Measurements from ENCODE around the gene MAGIX. TPM values are rescaled to one million over a fixed set of nuclear protein-coding genes. Genes with fewer than 3 reads are reported as not detected.

MAGIX gene
- total and polyA plus RNA-seq, 2 experiments from 2014 or later: 0.66 to 0.83 TPM

DNA sequence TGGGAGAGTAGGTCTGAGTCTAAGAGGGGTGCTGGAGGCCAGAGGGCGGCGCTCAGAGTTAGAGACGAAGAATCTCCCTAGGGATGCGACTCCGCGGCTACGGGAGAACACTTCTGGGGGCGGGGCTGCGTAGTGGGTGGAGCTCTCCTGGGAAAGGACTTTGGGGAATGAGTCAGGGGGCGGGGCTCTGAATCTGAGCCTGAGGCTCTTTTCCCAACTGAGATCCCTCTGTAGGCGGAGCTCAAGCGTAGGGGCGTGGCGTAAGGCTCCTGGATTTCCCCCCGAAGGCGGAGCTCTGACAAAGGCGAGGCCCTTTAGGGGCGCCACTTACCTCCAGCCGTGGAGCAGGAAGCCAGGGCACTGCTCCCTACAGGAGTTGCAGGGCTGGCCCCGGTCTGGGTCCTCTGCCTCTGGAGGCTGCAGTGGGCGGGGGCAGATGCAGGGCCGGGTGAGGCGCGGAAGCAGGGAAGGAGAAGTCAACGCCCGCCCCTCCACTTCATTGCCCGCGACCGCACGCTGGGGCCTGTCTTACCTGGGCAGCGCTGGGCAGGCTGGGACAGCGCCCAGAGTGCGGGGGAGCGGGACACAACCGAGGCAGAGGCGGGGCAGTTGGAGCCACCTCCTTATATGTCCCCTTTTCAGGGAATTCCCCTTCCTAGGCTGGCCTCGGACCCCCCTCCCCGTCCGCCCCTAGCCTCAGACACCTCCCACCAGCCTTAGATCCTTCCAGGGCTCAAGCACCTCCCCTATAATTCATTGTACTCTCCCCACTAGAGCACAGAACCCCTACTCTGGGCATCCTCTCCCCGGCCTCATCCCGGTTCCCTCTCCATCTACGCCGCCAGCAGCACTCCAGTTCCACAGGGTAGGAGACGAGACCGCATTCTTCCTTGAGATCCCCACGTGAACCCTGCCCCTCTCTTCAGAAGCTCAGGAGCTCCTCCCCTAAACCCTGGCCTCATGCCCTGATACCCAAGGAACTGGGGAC, 22.0 kb downstream of the MAGIX start:
- H3K79me2 ChIP-seq (replicated peaks; ENCODE audit: insufficient read depth): no peaks in the 10 kb centered on the region
- ATAC-seq (peak; percentile 81), DNase-seq (ENCODE audit: low spot score) (peak; percentile 97)
- Mint-ChIP-seq H3K4me1 (peaks cover 16% of the 10 kb centered on the region), H3K27ac (peak overlapping the region; percentile 82), H3K36me3 (ENCODE audit: low read depth) (peaks cover 19% of the 10 kb centered on the region), H3K4me3 (peak overlapping the region; percentile 80), H3K27me3 (ENCODE audit: insufficient read depth, low read depth, poor library complexity) (peaks cover 7% of the 10 kb centered on the region), H3K9me3 (no peaks in the 10 kb centered on the region)
- no peak overlapping the region for H3K27ac ChIP-seq (ENCODE audit: low read depth)
- H3K36me3 ChIP-seq (ENCODE audit: insufficient read depth): no peaks in the 10 kb centered on the region
- no peaks in the 10 kb centered on the region for H4K20me1 ChIP-seq (replicated peaks; ENCODE audit: insufficient read depth)
- no peaks in the 10 kb centered on the region for H3K9me2 ChIP-seq (ENCODE audit: insufficient read depth)
- H2AFZ ChIP-seq: no peak overlapping the region
- peak overlapping the region; percentile 63 for H3K4me3 ChIP-seq
- no peaks in the 10 kb centered on the region for H3K4me1 ChIP-seq (ENCODE audit: insufficient read depth)
- H3K27me3 ChIP-seq (ENCODE audit: insufficient read depth): no peaks in the 10 kb centered on the region
- TF ChIP-seq, protein P1, sequence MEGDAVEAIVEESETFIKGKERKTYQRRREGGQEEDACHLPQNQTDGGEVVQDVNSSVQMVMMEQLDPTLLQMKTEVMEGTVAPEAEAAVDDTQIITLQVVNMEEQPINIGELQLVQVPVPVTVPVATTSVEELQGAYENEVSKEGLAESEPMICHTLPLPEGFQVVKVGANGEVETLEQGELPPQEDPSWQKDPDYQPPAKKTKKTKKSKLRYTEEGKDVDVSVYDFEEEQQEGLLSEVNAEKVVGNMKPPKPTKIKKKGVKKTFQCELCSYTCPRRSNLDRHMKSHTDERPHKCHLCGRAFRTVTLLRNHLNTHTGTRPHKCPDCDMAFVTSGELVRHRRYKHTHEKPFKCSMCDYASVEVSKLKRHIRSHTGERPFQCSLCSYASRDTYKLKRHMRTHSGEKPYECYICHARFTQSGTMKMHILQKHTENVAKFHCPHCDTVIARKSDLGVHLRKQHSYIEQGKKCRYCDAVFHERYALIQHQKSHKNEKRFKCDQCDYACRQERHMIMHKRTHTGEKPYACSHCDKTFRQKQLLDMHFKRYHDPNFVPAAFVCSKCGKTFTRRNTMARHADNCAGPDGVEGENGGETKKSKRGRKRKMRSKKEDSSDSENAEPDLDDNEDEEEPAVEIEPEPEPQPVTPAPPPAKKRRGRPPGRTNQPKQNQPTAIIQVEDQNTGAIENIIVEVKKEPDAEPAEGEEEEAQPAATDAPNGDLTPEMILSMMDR (conservative IDR thresholded peaks at IDR 0.05; ENCODE audit: low read depth in 2 of 2): peak in 1 of 2 experiments; percentile 43; a peak in 2 of 4 replicates
- TF ChIP-seq POLR2AphosphoS5 (IDR thresholded peaks at IDR 0.05; ENCODE audit: low read depth): peak; percentile 64; the same call in 1 of the 2 replicates
- TF ChIP-seq CREB1 (CRISPR knock-in tag; IDR thresholded peaks at IDR 0.05; ENCODE audit: low read depth): no peak
- TF ChIP-seq EZH2 (IDR thresholded peaks at IDR 0.05; ENCODE audit: low read depth, unreplicated experiment): no peak
- H3K4me2 ChIP-seq: peak overlapping the region; percentile 80
- no peaks in the 10 kb centered on the region; the same call in 1 of the 2 replicates for H3F3A ChIP-seq (replicated peaks; ENCODE audit: low read depth)

DNA sequence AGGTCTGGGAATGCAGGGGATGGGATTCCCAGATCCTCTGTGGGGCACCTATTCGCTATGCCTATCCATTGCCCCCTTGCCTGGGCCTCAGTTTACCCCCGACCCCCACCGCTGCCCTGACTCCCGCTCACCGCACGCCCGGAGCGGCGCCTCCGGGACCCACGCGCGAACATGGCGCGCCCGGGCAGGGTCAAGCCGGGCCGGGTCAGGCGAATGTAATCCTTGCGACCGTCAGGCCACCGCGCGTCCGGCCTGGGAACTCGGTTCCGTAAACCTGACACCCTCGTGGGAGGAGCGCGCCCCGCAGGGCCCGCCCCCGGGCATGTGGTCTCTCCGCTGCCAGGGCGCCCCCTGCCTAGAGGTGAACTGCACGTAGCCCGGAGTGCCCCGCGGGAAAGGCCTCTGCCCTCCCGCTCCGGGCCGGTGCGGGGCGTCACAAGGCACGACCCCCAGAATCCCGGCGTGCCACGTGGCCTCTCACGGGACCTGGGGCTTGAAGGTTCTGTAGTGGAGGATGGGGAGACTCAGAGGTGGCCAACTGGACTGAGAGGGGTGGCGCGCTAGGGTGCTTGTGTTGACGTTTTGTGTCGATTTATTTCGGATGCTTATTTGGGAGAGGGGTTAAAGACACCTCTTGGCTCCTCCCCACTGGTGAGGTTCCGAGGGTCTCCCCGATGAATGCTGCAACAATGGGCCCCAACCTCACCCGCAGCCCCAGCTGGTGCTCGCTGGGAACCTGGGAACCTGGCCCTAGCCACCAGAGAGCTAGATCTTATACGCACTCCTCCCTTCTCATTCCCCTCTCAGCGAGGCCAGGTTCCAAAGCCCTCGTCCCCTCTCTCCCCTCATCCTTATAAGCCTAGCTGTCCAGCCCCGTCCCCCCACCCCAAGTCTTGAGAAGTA, 23.8 kb downstream of the MAGIX start, which contains the start of gene PRICKLE3:
Gene PRICKLE3, minus strand, starts transcription at position 249 of the 903 bp plus-strand sequence. Its CDS starts 76 bp downstream, at position 173.
- Mint-ChIP-seq H3K9me3 (no peaks in the 10 kb centered on the region), H3K36me3 (ENCODE audit: low read depth) (peaks cover 8% of the 10 kb centered on the region; the same call in 2 of the 3 replicates), H3K4me3 (peak within 1 kb of the TSS; percentile 80), H3K4me1 (peaks cover 16% of the 10 kb centered on the region), H3K27ac (peak within 1 kb of the TSS; percentile 82), H3K27me3 (ENCODE audit: insufficient read depth, low read depth, poor library complexity) (peaks cover 14% of the 10 kb centered on the region)
- no peaks in the 10 kb centered on the region for H3K79me2 ChIP-seq (replicated peaks; ENCODE audit: insufficient read depth)
- H3K4me2 ChIP-seq: peak within 1 kb of the TSS; percentile 80
- DNase-seq (ENCODE audit: low spot score) (peak; percentile 82), ATAC-seq (peak; percentile 18)
- H3F3A ChIP-seq (replicated peaks; ENCODE audit: low read depth): no peaks in the 10 kb centered on the region; the same call in 1 of the 2 replicates
- H3K27ac ChIP-seq (ENCODE audit: low read depth): no peak within 1 kb of the TSS
- no peaks in the 10 kb centered on the region for H3K36me3 ChIP-seq (ENCODE audit: insufficient read depth)
- H2AFZ ChIP-seq: peak within 1 kb of the TSS; percentile 23; the same call in 1 of the 2 replicates
- peak within 1 kb of the TSS; percentile 63 for H3K4me3 ChIP-seq
- TF ChIP-seq, protein P1 (conservative IDR thresholded peaks at IDR 0.05; ENCODE audit: low read depth in 2 of 2): peak; percentile 19 to 55; a peak in 3 of 4 replicates
- TF ChIP-seq POLR2AphosphoS5 (IDR thresholded peaks at IDR 0.05; ENCODE audit: low read depth): peak; percentile 61
- no peak for TF ChIP-seq EZH2 (IDR thresholded peaks at IDR 0.05; ENCODE audit: low read depth, unreplicated experiment)
- H3K9me2 ChIP-seq (ENCODE audit: insufficient read depth): no peaks in the 10 kb centered on the region
- H4K20me1 ChIP-seq (replicated peaks; ENCODE audit: insufficient read depth): no peaks in the 10 kb centered on the region
- no peaks in the 10 kb centered on the region for H3K4me1 ChIP-seq (ENCODE audit: insufficient read depth)
- H3K27me3 ChIP-seq (ENCODE audit: insufficient read depth): no peaks in the 10 kb centered on the region
